GM23248 (cell line): ENCODE measurements around the gene KDELR1. TPM values are rescaled to one million over a fixed set of nuclear protein-coding genes. Genes with fewer than 3 reads are reported as not detected.

Source experiments
- DNase-seq: peaks from one replicate; pipeline ENCODE4 v3.0.0-alpha.2; 2015
- H2AFZ ChIP-seq: fragments of 200-600 bp; sonication (generic); 2 replicates; pipeline ENCODE4 v1.6.1; 2016; ENCODE audit warnings: antibody characterized with exemption
- H3F3A ChIP-seq: fragments of 200-600 bp; sonication (generic); 2 replicates; pipeline ENCODE4 v1.6.1; 2016; ENCODE audit warnings: mild to moderate bottlenecking, antibody characterized with exemption, mixed run types; ENCODE audit not compliant: insufficient read depth
- H3K27ac ChIP-seq: fragments of 200-600 bp; sonication (generic); 2 replicates; pipeline ENCODE4 v1.5.1; 2016; ENCODE audit warnings: mild to moderate bottlenecking
- H3K27me3 ChIP-seq: fragments of 200-600 bp; sonication (generic); replicated peaks from 2 replicates; pipeline ENCODE4 v1.6.1; 2016; ENCODE audit warnings: mild to moderate bottlenecking; ENCODE audit not compliant: insufficient read depth
- H3K36me3 ChIP-seq: fragments of 200-600 bp; sonication (generic); 2 replicates; pipeline ENCODE4 v1.6.1; 2016; ENCODE audit warnings: low read depth, mild to moderate bottlenecking
- H3K4me1 ChIP-seq: fragments of 200-600 bp; sonication (generic); 2 replicates; pipeline ENCODE4 v1.6.1; 2016; ENCODE audit warnings: mild to moderate bottlenecking; ENCODE audit not compliant: insufficient read depth
- H3K4me2 ChIP-seq: fragments of 200-600 bp; sonication (generic); one replicate; pipeline ENCODE4 v1.6.1; 2016; ENCODE audit warnings: mild to moderate bottlenecking; ENCODE audit not compliant: unreplicated experiment
- H3K4me3 ChIP-seq: fragments of 200-600 bp; sonication (generic); 2 replicates; pipeline ENCODE4 v1.5.1; 2016; ENCODE audit warnings: mild to moderate bottlenecking
- H3K79me2 ChIP-seq: fragments of 200-600 bp; sonication (generic); 2 replicates; pipeline ENCODE4 v1.6.1; 2016; ENCODE audit warnings: mild to moderate bottlenecking; ENCODE audit not compliant: insufficient read depth
- H3K9ac ChIP-seq: fragments of 200-600 bp; sonication (generic); 2 replicates; pipeline ENCODE4 v1.6.1; 2016; ENCODE audit warnings: mild to moderate bottlenecking
- H3K9me2 ChIP-seq: fragments of 200-600 bp; sonication (generic); 2 replicates; pipeline ENCODE4 v1.6.1; 2016; ENCODE audit warnings: mixed run types, mild to moderate bottlenecking, moderate library complexity; ENCODE audit not compliant: insufficient read depth
- H3K9me3 ChIP-seq: fragments of 200-600 bp; sonication (generic); one replicate; pipeline ENCODE4 v1.6.1; 2017; ENCODE audit warnings: low read depth
- H4K20me1 ChIP-seq: fragments of 200-600 bp; sonication (generic); 2 replicates; pipeline ENCODE4 v1.6.0; 2016; ENCODE audit not compliant: insufficient read depth
- EZH2 ChIP-seq: fragments of 200-600 bp; sonication (generic); IDR thresholded peaks from 2 replicates; pipeline ENCODE4 v1.6.1; 2018; ENCODE audit warnings: antibody characterized with exemption, mild to moderate bottlenecking; ENCODE audit not compliant: insufficient read depth, poor library complexity, severe bottlenecking
- EZH2phosphoT487 ChIP-seq: fragments of 200-600 bp; sonication (generic); IDR thresholded peaks from 2 replicates; pipeline ENCODE4 v1.6.1; 2018; ENCODE audit warnings: antibody characterized with exemption, moderate library complexity, mild to moderate bottlenecking, low read depth; ENCODE audit not compliant: insufficient read depth
- WGBS, 2 experiments: methylation state at CpG; one replicate each; pipeline ENCODE4 v1.1.6; 2015 to 2017; ENCODE audit warnings: low lambda C conversion rate in 2 of 2, low coverage in 1 of 2; ENCODE audit errors: missing lambda C conversion rate in 2 of 2; 5-methylcytosine and 5-hydroxymethylcytosine counted together
- in situ Hi-C: fragments of 300-500 bp; cut with MboI; formaldehyde crosslinking; loops from 2 replicates; pipeline ENCODE4 v1.15.0; 2020
- polyA plus RNA-seq: library from polyadenylated mRNA; unstranded; fragments of >200 nt; fragmentation: Nextera tagmentation; extraction: Ambion mirVana; gene quantifications from 2 replicates; pipeline ENCODE4 v1.2.1, GENCODE V29; 2016
- total RNA-seq: library from RNA; depleted of rRNA; stranded (reverse); fragments of >200 nt; shearing (Covaris generic); gene quantifications from 2 replicates; pipeline ENCODE4 v1.2.3, GENCODE V29; 2014

The KDELR1 gene
- total and polyA plus RNA-seq, 2 experiments from 2014 or later = 170 to 231 TPM

- DNase-seq = no peak
- no peaks in the 10 kb centered on the region for H3K36me3 ChIP-seq
- no peaks in the 10 kb centered on the region for H3K9me3 ChIP-seq
- no peak overlapping the region for H3K4me2 ChIP-seq
- in situ Hi-C loops = no loop called here
- H3K9me2 ChIP-seq = no peaks in the 10 kb centered on the region
- WGBS, 2 experiments = 52 to 56% methylated on average over 13 to 24 of the region's 24 CpGs
- H3K4me1 ChIP-seq = peaks cover 11% of the 10 kb centered on the region
- no peak for TF ChIP-seq EZH2
- no peak for TF ChIP-seq EZH2phosphoT487
- H3K4me3 ChIP-seq = no peak overlapping the region
- H3F3A ChIP-seq = peaks cover 19% of the 10 kb centered on the region
- H3K9ac ChIP-seq = no peak overlapping the region
- H3K27ac ChIP-seq = no peak overlapping the region
- H3K27me3 ChIP-seq = peaks cover 3% of the 10 kb centered on the region; the same call in 1 of the 2 replicates
- peaks cover 6% of the 10 kb centered on the region for H3K79me2 ChIP-seq
- no peak overlapping the region for H2AFZ ChIP-seq
- no peaks in the 10 kb centered on the region for H4K20me1 ChIP-seq
Measured at GRCh38 chr19:48396016-48396823, 4.9 kb upstream of the KDELR1 start.

DNA sequence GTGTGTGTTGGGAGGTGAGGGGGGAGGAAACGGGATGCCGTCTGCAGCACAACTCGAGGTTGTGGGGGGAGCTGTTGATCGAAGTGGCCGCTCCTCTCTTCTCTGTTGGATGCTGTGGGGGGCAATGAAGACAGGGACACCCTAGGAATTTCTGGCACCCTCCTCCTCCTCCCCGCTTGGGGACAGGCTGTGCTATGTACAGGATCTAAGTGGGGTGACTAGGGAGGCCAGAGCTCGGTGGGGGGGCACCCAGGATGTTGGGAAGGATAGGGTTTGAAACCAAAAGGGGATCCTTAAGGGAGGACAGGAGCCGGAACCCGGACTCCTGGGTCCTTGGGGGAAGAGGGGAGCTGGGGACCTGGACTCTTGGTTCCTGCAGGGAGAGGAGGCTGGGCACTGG, 4.1 kb upstream of the KDELR1 start:
- no peak overlapping the region for H2AFZ ChIP-seq

DNA sequence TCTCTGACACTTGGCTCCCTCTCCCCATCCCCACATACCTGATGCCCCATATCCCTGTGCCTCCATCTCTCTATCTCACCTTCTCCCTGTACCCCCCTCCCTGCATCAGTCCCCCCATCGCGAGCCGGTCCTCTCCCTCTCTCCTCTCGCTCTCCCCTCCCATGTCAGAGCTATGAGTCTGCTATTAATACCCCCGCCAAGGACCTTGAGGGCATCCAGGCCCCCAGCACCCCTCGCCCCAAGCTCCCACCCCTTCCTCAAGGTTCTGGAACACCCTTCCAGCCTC, 3.8 kb upstream of the KDELR1 start:
- Histone ChIP-seq H3K4me1 (peaks cover 11% of the 10 kb centered on the region), H3K36me3 (no peaks in the 10 kb centered on the region), H3K4me2 (no peak overlapping the region), H3K27me3 (peaks cover 3% of the 10 kb centered on the region; the same call in 1 of the 2 replicates), H3K9me3 (no peaks in the 10 kb centered on the region), H3K27ac (no peak overlapping the region), H3K9ac (no peak overlapping the region), H3K79me2 (peaks cover 17% of the 10 kb centered on the region), H3K9me2 (no peaks in the 10 kb centered on the region), H4K20me1 (no peaks in the 10 kb centered on the region), H3K4me3 (no peak overlapping the region), H2AFZ (no peak overlapping the region), H3F3A (peaks cover 19% of the 10 kb centered on the region)
- in situ Hi-C loops = no loop called here
- TF ChIP-seq EZH2phosphoT487 (no peak), EZH2 (no peak)
- DNase-seq = no peak
- WGBS, 2 experiments = 0 to 14% methylated on average over 1 to 6 of the region's 6 CpGs

More for the DNA sequence above, 4.1 kb upstream of the KDELR1 start:
- H3K27ac ChIP-seq = no peak overlapping the region
- H3K4me3 ChIP-seq = no peak overlapping the region
- H3K9me2 ChIP-seq = no peaks in the 10 kb centered on the region
- WGBS, 2 experiments = 21 to 24% methylated on average over 7 to 9 of the region's 9 CpGs
- peaks cover 19% of the 10 kb centered on the region for H3F3A ChIP-seq
- no peak for TF ChIP-seq EZH2
- TF ChIP-seq EZH2phosphoT487 = no peak
- H3K27me3 ChIP-seq = peaks cover 3% of the 10 kb centered on the region; the same call in 1 of the 2 replicates
- H3K79me2 ChIP-seq = peaks cover 13% of the 10 kb centered on the region
- H3K4me2 ChIP-seq = no peak overlapping the region
- H3K36me3 ChIP-seq = no peaks in the 10 kb centered on the region
- H3K9ac ChIP-seq = no peak overlapping the region
- DNase-seq = no peak
- no peaks in the 10 kb centered on the region for H3K9me3 ChIP-seq
- in situ Hi-C loops = no loop called here
- no peaks in the 10 kb centered on the region for H4K20me1 ChIP-seq
- peaks cover 11% of the 10 kb centered on the region for H3K4me1 ChIP-seq

- peak; percentile 44 for DNase-seq
- Histone ChIP-seq H3K36me3 (no peaks in the 10 kb centered on the region), H3K27me3 (peaks cover 3% of the 10 kb centered on the region; the same call in 1 of the 2 replicates), H3K9me3 (no peaks in the 10 kb centered on the region), H2AFZ (no peak overlapping the region), H3K4me3 (peak overlapping the region; percentile 47), H3K27ac (no peak overlapping the region), H3K4me1 (peaks cover 11% of the 10 kb centered on the region), H3K9ac (peak overlapping the region; percentile 45; the same call in 1 of the 2 replicates), H3K9me2 (no peaks in the 10 kb centered on the region), H3K79me2 (peaks cover 22% of the 10 kb centered on the region), H4K20me1 (no peaks in the 10 kb centered on the region), H3F3A (peaks cover 18% of the 10 kb centered on the region), H3K4me2 (peak overlapping the region; percentile 76)
- in situ Hi-C loops = no loop called here
- 0 out of 2 replicates have a peak, but pooled peaks have one; percentile 33 for TF ChIP-seq EZH2phosphoT487
- peak; percentile 85 for TF ChIP-seq EZH2
- WGBS, 2 experiments = 3 to 9% methylated on average over 16 to 38 of the region's 38 CpGs
Measured at GRCh38 chr19:48394331-48395169, 3.2 kb upstream of the KDELR1 start.
